ENCODE results near the gene FAM9C. TPM values are rescaled to one million over a fixed set of nuclear protein-coding genes. Genes with fewer than 3 reads are reported as not detected.

The FAM9C gene
- total and polyA plus RNA-seq, 9 of the 15 experiments (the other 6 are each of a cell fraction or from before 2014, with no cell fraction given) = not detected

DNA sequence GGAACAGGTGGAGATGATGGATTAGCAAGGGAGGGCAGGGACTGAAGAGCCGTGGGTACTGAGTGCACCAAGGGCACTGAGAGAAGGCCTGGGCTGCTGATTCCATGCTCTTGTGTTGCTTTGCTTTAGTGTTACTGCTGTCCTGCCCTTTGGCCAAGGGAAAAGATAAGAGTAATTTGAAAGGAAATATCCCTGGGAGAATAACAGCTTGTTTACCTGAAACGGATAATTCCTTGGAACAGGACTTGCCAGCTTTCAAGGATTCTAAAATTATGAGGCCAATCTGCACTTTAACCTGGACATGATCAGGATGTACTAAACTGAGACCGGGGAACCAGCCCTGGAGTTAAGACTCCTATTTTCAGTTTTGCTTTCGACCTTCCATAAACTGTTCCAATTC is 20.4 kb downstream of the FAM9C start (continued):
- TF ChIP-seq, protein P1, sequence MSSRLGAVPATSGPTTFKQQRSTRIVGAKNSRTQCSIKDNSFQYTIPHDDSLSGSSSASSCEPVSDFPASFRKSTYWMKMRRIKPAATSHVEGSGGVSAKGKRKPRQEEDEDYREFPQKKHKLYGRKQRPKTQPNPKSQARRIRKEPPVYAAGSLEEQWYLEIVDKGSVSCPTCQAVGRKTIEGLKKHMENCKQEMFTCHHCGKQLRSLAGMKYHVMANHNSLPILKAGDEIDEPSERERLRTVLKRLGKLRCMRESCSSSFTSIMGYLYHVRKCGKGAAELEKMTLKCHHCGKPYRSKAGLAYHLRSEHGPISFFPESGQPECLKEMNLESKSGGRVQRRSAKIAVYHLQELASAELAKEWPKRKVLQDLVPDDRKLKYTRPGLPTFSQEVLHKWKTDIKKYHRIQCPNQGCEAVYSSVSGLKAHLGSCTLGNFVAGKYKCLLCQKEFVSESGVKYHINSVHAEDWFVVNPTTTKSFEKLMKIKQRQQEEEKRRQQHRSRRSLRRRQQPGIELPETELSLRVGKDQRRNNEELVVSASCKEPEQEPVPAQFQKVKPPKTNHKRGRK (tag; IDR thresholded peaks at IDR 0.05) = no peak
- TF ChIP-seq ZC3H8 (IDR thresholded peaks at IDR 0.05) = no peak
- TF ChIP-seq NBN (IDR thresholded peaks at IDR 0.05; ENCODE audit: low read depth) = no peak
- TF ChIP-seq POLR2AphosphoS2 (IDR thresholded peaks at IDR 0.05; ENCODE audit: low read length) = no peak
- TF ChIP-seq, protein P2, sequence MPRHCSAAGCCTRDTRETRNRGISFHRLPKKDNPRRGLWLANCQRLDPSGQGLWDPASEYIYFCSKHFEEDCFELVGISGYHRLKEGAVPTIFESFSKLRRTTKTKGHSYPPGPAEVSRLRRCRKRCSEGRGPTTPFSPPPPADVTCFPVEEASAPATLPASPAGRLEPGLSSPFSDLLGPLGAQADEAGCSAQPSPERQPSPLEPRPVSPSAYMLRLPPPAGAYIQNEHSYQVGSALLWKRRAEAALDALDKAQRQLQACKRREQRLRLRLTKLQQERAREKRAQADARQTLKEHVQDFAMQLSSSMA (CRISPR knock-in tag; IDR thresholded peaks at IDR 0.05) = no peak

DNA sequence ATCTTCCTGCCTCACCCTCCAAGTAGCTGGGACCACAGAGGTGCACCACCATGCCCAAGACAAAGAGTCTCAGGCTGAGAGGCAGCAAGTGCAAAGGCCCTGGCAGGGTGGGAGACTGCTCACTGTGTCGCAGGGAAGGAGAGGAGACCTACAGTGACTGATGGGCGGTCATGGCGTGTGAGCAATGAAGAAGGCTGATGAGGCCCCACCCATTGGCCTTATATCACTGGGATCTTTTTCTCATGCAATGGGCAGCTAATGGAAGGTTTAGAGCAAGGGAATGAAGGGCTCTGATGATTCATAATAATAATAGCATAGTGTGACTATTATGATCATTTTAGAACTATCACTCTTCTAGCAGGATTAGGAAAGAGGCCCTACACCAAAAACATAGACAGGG is 20.9 kb downstream of the FAM9C start:
- ATAC-seq (peak; percentile 52; the same call in 2 of the 3 replicates), FAIRE-seq (no peak), DNase-seq (ENCODE audit: extremely low read depth in 1 of 4, low spot score in 3 of 4) (no peak)
- Histone ChIP-seq H3K36me3 (ENCODE audit: control insufficient read depth, insufficient read depth, low read length) (no peaks in the 10 kb centered on the region), H3K9ac (ENCODE audit: insufficient read depth in 1 of 2, low read depth in 2 of 2, low read length in 2 of 2) (no peak overlapping the region), H4K20me1 (replicated peaks; ENCODE audit: control insufficient read depth, insufficient read depth, low read length) (no peaks in the 10 kb centered on the region), H3K79me2 (ENCODE audit: control insufficient read depth, insufficient read depth, low read length) (no peaks in the 10 kb centered on the region), H2AFZ (ENCODE audit: low read depth, low read length) (no peak overlapping the region), H3K4me3 (no peak overlapping the region), H3K27me3 (ENCODE audit: control insufficient read depth in 2 of 2, insufficient read depth in 2 of 2, low read length in 2 of 2) (no peaks in the 10 kb centered on the region), H3K9me1 (ENCODE audit: control insufficient read depth, insufficient read depth, low read length) (no peaks in the 10 kb centered on the region), H3K9me3 (replicated peaks; ENCODE audit: control insufficient read depth, insufficient read depth, low read depth, low read length) (no peaks in the 10 kb centered on the region), H3K4me2 (ENCODE audit: insufficient read depth, low read length) (no peak overlapping the region), H3K4me1 (replicated peaks in 1 of 2; ENCODE audit: control insufficient read depth in 2 of 2, insufficient read depth in 2 of 2, low read length in 2 of 2) (no peaks in the 10 kb centered on the region; a peak in 1 of 5 replicates), H3K27ac (ENCODE audit: extremely low read depth, low read depth, low read length) (no peak overlapping the region)
- intact Hi-C loops (cut with micrococcal nuclease) = no loop called here
- ChIA-PET POLR2A (no interaction called here), CTCF (ENCODE audit: low intra/inter-chr PET ratio) (no interaction called here)
- in situ Hi-C loops (cut with MboI) = no loop called here
- WGBS (ENCODE audit: insufficient coverage, low coverage, missing lambda C conversion rate) = 76% methylated on average over 2 of the region's 3 CpGs
- BruUV-seq (replicated peaks) = no TSS peak
- TF ChIP-seq CEBPB (tag; IDR thresholded peaks at IDR 0.05) (no peak), MEF2D (tag; conservative IDR thresholded peaks at IDR 0.05; ENCODE audit: low read depth) (no peak), ZNF165 (CRISPR knock-in tag; IDR thresholded peaks at IDR 0.05; ENCODE audit: borderline replicate concordance) (no peak), ZNF140 (CRISPR knock-in tag; IDR thresholded peaks at IDR 0.05) (no peak), KLF16 (IDR thresholded peaks at IDR 0.05) (no peak), NEUROD1 (IDR thresholded peaks at IDR 0.05; ENCODE audit: borderline replicate concordance, low read depth, low read length, partially characterized antibody) (no peak), BMI1 (IDR thresholded peaks at IDR 0.05; ENCODE audit: low read length) (no peak), HNRNPK (IDR thresholded peaks at IDR 0.05; ENCODE audit: low read depth, low read length, poor library complexity, severe bottlenecking) (no peak)
- TF ChIP-seq, protein P3, sequence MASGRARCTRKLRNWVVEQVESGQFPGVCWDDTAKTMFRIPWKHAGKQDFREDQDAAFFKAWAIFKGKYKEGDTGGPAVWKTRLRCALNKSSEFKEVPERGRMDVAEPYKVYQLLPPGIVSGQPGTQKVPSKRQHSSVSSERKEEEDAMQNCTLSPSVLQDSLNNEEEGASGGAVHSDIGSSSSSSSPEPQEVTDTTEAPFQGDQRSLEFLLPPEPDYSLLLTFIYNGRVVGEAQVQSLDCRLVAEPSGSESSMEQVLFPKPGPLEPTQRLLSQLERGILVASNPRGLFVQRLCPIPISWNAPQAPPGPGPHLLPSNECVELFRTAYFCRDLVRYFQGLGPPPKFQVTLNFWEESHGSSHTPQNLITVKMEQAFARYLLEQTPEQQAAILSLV (tag; IDR thresholded peaks at IDR 0.05) = no peak
